ENCODE measurements around the gene SIRPB1.

SIRPB1 gene

GRCh38 chr20:1661542-1662299 is 41.9 kb upstream of the SIRPB1 start:
- H3K4me3 ChIP-seq (ENCODE audit: low read depth, low read length), result no peak overlapping the region
- no peak for DNase-seq (ENCODE audit: low read depth)
- TF ChIP-seq CTCF (IDR thresholded peaks at IDR 0.05; ENCODE audit: low read depth, low read length, missing control alignments), result no peak

- no peak for TF ChIP-seq CTCF (IDR thresholded peaks at IDR 0.05; ENCODE audit: low read depth, low read length, missing control alignments)
- no peak overlapping the region for H3K4me3 ChIP-seq (ENCODE audit: low read depth, low read length)
- no peak for DNase-seq (ENCODE audit: low read depth)
Measured at GRCh38 chr20:1660246-1660645, 40.4 kb upstream of the SIRPB1 start.

GRCh38 chr20:1657556-1658334 is 37.9 kb upstream of the SIRPB1 start, which contains the start of gene SIRPG:
TSS of gene SIRPG (minus strand) at chr20:1657779. CDS start at chr20:1657714, 65 bp downstream.
- no peak for DNase-seq (ENCODE audit: low read depth)
- H3K4me3 ChIP-seq (ENCODE audit: low read depth, low read length), result no peak within 1 kb of the TSS
- no peak for TF ChIP-seq CTCF (IDR thresholded peaks at IDR 0.05; ENCODE audit: low read depth, low read length, missing control alignments)

GRCh38 chr20:1656844-1657243 is 37.0 kb upstream of the SIRPB1 start:
- no peak overlapping the region for H3K4me3 ChIP-seq (ENCODE audit: low read depth, low read length)
- TF ChIP-seq CTCF (IDR thresholded peaks at IDR 0.05; ENCODE audit: low read depth, low read length, missing control alignments), result no peak
- DNase-seq (ENCODE audit: low read depth), result no peak

GRCh38 chr20:1654996-1655395 is 35.2 kb upstream of the SIRPB1 start:
- no peak for DNase-seq (ENCODE audit: low read depth)
- H3K4me3 ChIP-seq (ENCODE audit: low read depth, low read length), result no peak overlapping the region
- TF ChIP-seq CTCF (IDR thresholded peaks at IDR 0.05; ENCODE audit: low read depth, low read length, missing control alignments), result no peak

GRCh38 chr20:1652960-1653359 is 33.2 kb upstream of the SIRPB1 start:
- no peak for DNase-seq (ENCODE audit: low read depth)
- no peak for TF ChIP-seq CTCF (IDR thresholded peaks at IDR 0.05; ENCODE audit: low read depth, low read length, missing control alignments)
- H3K4me3 ChIP-seq (ENCODE audit: low read depth, low read length), result no peak overlapping the region

Data from GM12864 (cell line).